Activated T-cell treated with anti-CD3 and anti-CD28 coated beads, Interleukin-2, amount 50 U/mL, for 1 hour (primary cell): ENCODE data around the gene GLUD1.
"Not testable (repeated sequence)": the region's sequence is repeated elsewhere in the genome, so short reads cannot be mapped to it uniquely, and the experiment has no call there.

ENCODE experiments used
- DNase-seq: peaks from one replicate; pipeline ENCODE4 v3.0.0-alpha.2; 2020

GLUD1 gene

GRCh38 chr10:87089746-87090145 is 4.9 kb downstream of the GLUD1 start:
- no peak for DNase-seq

GRCh38 chr10:87085537-87085936 is 9.1 kb downstream of the GLUD1 start:
- DNase-seq: no peak

- not testable (repeated sequence) for DNase-seq
These were observed 10.3 kb downstream of the GLUD1 start for GRCh38 chr10:87084291-87084782.

GRCh38 chr10:87083576-87084290 is 10.9 kb downstream of the GLUD1 start:
- DNase-seq: not testable (repeated sequence)

GRCh38 chr10:87082219-87082618 is 12.4 kb downstream of the GLUD1 start:
- DNase-seq: not testable (repeated sequence)

- not testable (repeated sequence) for DNase-seq
These were observed 13.1 kb downstream of the GLUD1 start for GRCh38 chr10:87081574-87081973.

- DNase-seq: not testable (repeated sequence)
These were observed 14.0 kb downstream of the GLUD1 start for GRCh38 chr10:87080621-87081020.

- no peak for DNase-seq
These were observed 15.4 kb downstream of the GLUD1 start for GRCh38 chr10:87079106-87079836.

GRCh38 chr10:87076421-87076820 is 18.2 kb downstream of the GLUD1 start:
- not testable (repeated sequence) for DNase-seq

- no peak for DNase-seq
These were observed 22.2 kb downstream of the GLUD1 start for GRCh38 chr10:87072449-87072848.

GRCh38 chr10:87068281-87068680 is 26.4 kb downstream of the GLUD1 start:
- no peak for DNase-seq

GRCh38 chr10:87066865-87067264 is 27.8 kb downstream of the GLUD1 start:
- no peak for DNase-seq

GRCh38 chr10:87066178-87066577 is 28.5 kb downstream of the GLUD1 start:
- DNase-seq: no peak

- DNase-seq: no peak
These were observed 30.0 kb downstream of the GLUD1 start for GRCh38 chr10:87064651-87065050.

GRCh38 chr10:87060280-87060928 is 34.2 kb downstream of the GLUD1 start:
- DNase-seq: no peak

- DNase-seq: no peak
These were observed 35.2 kb downstream of the GLUD1 start for GRCh38 chr10:87059401-87059800.

- no peak for DNase-seq
These were observed 36.5 kb downstream of the GLUD1 start for GRCh38 chr10:87058171-87058570.

- no peak for DNase-seq
These were observed 40.0 kb downstream of the GLUD1 start for GRCh38 chr10:87054373-87055295.

- no peak for DNase-seq
These were observed 41.0 kb downstream of the GLUD1 start for GRCh38 chr10:87053577-87054181.

- no peak for DNase-seq
These were observed 41.5 kb downstream of the GLUD1 start for GRCh38 chr10:87053111-87053510.

GRCh38 chr10:87045434-87045938 is 49.2 kb downstream of the GLUD1 start:
- no peak for DNase-seq

- DNase-seq: not testable (repeated sequence)
These were observed 51.1 kb downstream of the GLUD1 start for GRCh38 chr10:87043579-87043978.
